GM19193 (cell line): ENCODE results near the gene RBM18.

Experiments
- POLR2A ChIP-seq: IDR thresholded peaks from 4 replicates; pipeline ENCODE4 v1.6.1; 2011; ENCODE audit not compliant: insufficient read depth, insufficient read length; ENCODE audit errors: extremely low read depth

Gene RBM18

GRCh38 chr9:122190597-122191381 is 73.9 kb downstream of the RBM18 start:
- no peak for TF ChIP-seq POLR2A

- TF ChIP-seq POLR2A: no peak
Observed at GRCh38 chr9:122188369-122188768, 76.3 kb downstream of the RBM18 start.
